ENCODE data around the gene ARRDC4. TPM values are rescaled to one million over a fixed set of nuclear protein-coding genes. Genes with fewer than 3 reads are reported as not detected.

Gene ARRDC4
- total RNA-seq, 1 donor from 2014 or later: 5.5 TPM

DNA sequence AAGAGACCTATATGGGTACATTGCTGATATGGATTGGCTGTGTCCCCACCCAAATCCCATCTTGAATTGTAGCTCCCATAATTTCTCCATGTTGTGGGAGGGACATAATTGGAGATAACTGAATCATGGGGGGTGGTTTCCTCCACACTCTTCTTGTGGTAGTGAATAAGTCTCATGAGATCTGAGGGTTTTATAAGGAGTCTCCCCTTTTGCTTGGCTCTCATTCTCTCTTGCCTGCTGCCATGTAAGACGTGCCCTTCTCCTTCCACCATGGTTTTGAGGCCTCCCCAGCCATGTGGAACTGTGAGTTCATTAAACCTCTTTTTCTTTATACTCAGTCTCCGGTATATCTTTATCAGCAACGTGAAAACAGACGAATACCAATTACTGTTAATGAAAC, 5.0 kb upstream of the ARRDC4 start:
- no peak overlapping the region for H3K27ac Mint-ChIP-seq (ENCODE audit: unreplicated experiment)
- no peak overlapping the region for H3K4me3 Mint-ChIP-seq (ENCODE audit: unreplicated experiment)
- peaks cover 11% of the 10 kb centered on the region for H3K27me3 Mint-ChIP-seq (ENCODE audit: low read depth)
- DNase-seq (ENCODE audit: low spot score): no peak
- H3K9me3 Mint-ChIP-seq (ENCODE audit: low read depth): peaks cover 3% of the 10 kb centered on the region
- TF ChIP-seq, protein P1, sequence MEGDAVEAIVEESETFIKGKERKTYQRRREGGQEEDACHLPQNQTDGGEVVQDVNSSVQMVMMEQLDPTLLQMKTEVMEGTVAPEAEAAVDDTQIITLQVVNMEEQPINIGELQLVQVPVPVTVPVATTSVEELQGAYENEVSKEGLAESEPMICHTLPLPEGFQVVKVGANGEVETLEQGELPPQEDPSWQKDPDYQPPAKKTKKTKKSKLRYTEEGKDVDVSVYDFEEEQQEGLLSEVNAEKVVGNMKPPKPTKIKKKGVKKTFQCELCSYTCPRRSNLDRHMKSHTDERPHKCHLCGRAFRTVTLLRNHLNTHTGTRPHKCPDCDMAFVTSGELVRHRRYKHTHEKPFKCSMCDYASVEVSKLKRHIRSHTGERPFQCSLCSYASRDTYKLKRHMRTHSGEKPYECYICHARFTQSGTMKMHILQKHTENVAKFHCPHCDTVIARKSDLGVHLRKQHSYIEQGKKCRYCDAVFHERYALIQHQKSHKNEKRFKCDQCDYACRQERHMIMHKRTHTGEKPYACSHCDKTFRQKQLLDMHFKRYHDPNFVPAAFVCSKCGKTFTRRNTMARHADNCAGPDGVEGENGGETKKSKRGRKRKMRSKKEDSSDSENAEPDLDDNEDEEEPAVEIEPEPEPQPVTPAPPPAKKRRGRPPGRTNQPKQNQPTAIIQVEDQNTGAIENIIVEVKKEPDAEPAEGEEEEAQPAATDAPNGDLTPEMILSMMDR (IDR thresholded peaks at IDR 0.05): no peak
- peaks cover 8% of the 10 kb centered on the region for H3K4me1 Mint-ChIP-seq (ENCODE audit: low read depth)
- no peaks in the 10 kb centered on the region for H3K36me3 Mint-ChIP-seq (ENCODE audit: low read depth)

- Mint-ChIP-seq H3K27ac (ENCODE audit: unreplicated experiment) (peak overlapping the region; percentile 80), H3K36me3 (ENCODE audit: low read depth) (no peaks in the 10 kb centered on the region)
Measured at GRCh38 chr15:97959724-97960363, 659 bp upstream of the ARRDC4 start.

GRCh38 chr15:97961067-97961954, 808 bp downstream of the ARRDC4 start:
- H3K27me3 Mint-ChIP-seq (ENCODE audit: low read depth): no peaks in the 10 kb centered on the region
- no peaks in the 10 kb centered on the region for H3K9me3 Mint-ChIP-seq (ENCODE audit: low read depth)
- H3K4me1 Mint-ChIP-seq (ENCODE audit: low read depth): peaks cover 28% of the 10 kb centered on the region
- peaks cover 5% of the 10 kb centered on the region for H3K36me3 Mint-ChIP-seq (ENCODE audit: low read depth)
- peak overlapping the region; percentile 78 for H3K4me3 Mint-ChIP-seq (ENCODE audit: unreplicated experiment)
- TF ChIP-seq, protein P1 (IDR thresholded peaks at IDR 0.05): no peak
- H3K27ac Mint-ChIP-seq (ENCODE audit: unreplicated experiment): peak overlapping the region; percentile 49
- DNase-seq (ENCODE audit: low spot score): peak; percentile 82

More at GRCh38 chr15:97959724-97960363, 659 bp upstream of the ARRDC4 start:
- H3K4me1 Mint-ChIP-seq (ENCODE audit: low read depth): peaks cover 28% of the 10 kb centered on the region
- peaks cover 6% of the 10 kb centered on the region for H3K27me3 Mint-ChIP-seq (ENCODE audit: low read depth)
- H3K4me3 Mint-ChIP-seq (ENCODE audit: unreplicated experiment): peak overlapping the region; percentile 78
- peaks cover 3% of the 10 kb centered on the region for H3K9me3 Mint-ChIP-seq (ENCODE audit: low read depth)
- no peak for DNase-seq (ENCODE audit: low spot score)
- TF ChIP-seq, protein P1 (IDR thresholded peaks at IDR 0.05): no peak

GRCh38 chr15:97962263-97962662, 1.8 kb downstream of the ARRDC4 start:
- Mint-ChIP-seq H3K36me3 (ENCODE audit: low read depth) (peaks cover 7% of the 10 kb centered on the region), H3K27ac (ENCODE audit: unreplicated experiment) (no peak overlapping the region), H3K27me3 (ENCODE audit: low read depth) (no peaks in the 10 kb centered on the region), H3K4me1 (ENCODE audit: low read depth) (peaks cover 28% of the 10 kb centered on the region), H3K4me3 (ENCODE audit: unreplicated experiment) (no peak overlapping the region), H3K9me3 (ENCODE audit: low read depth) (no peaks in the 10 kb centered on the region)
- TF ChIP-seq, protein P1 (IDR thresholded peaks at IDR 0.05): no peak
- DNase-seq (ENCODE audit: low spot score): no peak

DNA sequence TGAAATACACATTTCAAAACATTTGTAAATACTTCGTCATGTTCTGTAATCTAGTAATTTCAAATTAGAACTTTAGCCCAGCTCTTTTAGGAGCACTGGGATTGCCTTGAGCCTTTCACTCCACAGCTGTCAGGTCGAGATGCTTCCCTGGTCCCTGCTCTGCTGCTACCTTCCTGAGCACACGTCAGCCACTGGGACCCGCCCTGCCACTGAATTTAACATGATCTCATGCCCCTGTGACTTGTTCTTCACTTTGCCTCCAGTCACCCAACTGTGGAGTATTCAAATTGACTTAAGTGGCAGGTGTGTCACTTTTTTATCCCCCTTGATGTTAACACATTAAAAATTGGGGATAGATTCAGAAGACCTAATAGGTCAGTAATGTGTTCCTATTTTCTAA, 3.3 kb downstream of the ARRDC4 start:
- Mint-ChIP-seq H3K4me1 (ENCODE audit: low read depth) (peaks cover 33% of the 10 kb centered on the region), H3K36me3 (ENCODE audit: low read depth) (peaks cover 7% of the 10 kb centered on the region), H3K4me3 (ENCODE audit: unreplicated experiment) (no peak overlapping the region)

More for the DNA sequence above, 3.3 kb downstream of the ARRDC4 start:
- no peak for DNase-seq (ENCODE audit: low spot score)
- H3K9me3 Mint-ChIP-seq (ENCODE audit: low read depth): no peaks in the 10 kb centered on the region
- H3K27me3 Mint-ChIP-seq (ENCODE audit: low read depth): no peaks in the 10 kb centered on the region
- TF ChIP-seq, protein P1 (IDR thresholded peaks at IDR 0.05): no peak
- H3K27ac Mint-ChIP-seq (ENCODE audit: unreplicated experiment): no peak overlapping the region
